ENCODE data around the gene USP30. TPM values are rescaled to one million over a fixed set of nuclear protein-coding genes. Genes with fewer than 3 reads are reported as not detected.

The USP30 gene
- total and polyA plus RNA-seq, 9 of the 15 experiments (the other 6 are each of a cell fraction or from before 2014, with no cell fraction given) = 1.4 to 15.2 (median 7.0) TPM

GRCh38 chr12:109020146-109020795 lies 32.1 kb upstream of the USP30 start:
- H3K9me3 ChIP-seq (replicated peaks; ENCODE audit: control insufficient read depth, insufficient read depth, low read depth, low read length) = no peaks in the 10 kb centered on the region
- in situ Hi-C loops (cut with MboI) = no loop called here
- no peak for DNase-seq (ENCODE audit: extremely low read depth in 1 of 4, low spot score in 3 of 4)
- H3K27me3 ChIP-seq (ENCODE audit: control insufficient read depth in 2 of 2, insufficient read depth in 2 of 2, low read length in 2 of 2) = peaks cover 2 to 14% of the 10 kb centered on the region in 2 experiments; a peak in 3 of 5 replicates
- H3K4me1 ChIP-seq (replicated peaks in 1 of 2; ENCODE audit: control insufficient read depth in 2 of 2, insufficient read depth in 2 of 2, low read length in 2 of 2) = peaks cover 0 to 5% of the 10 kb centered on the region in 2 experiments; a peak in 2 of 5 replicates
- no peak for FAIRE-seq
- CTCF ChIA-PET (ENCODE audit: low intra/inter-chr PET ratio) = no interaction called here
- no peak overlapping the region for H3K27ac ChIP-seq (ENCODE audit: extremely low read depth, low read depth, low read length)
- no peak overlapping the region for H3K4me3 ChIP-seq
- POLR2A ChIA-PET = no interaction called here
- intact Hi-C loops (cut with micrococcal nuclease) = no loop called here
- no peaks in the 10 kb centered on the region for H3K79me2 ChIP-seq (ENCODE audit: control insufficient read depth, insufficient read depth, low read length)
- 0 out of 2 replicates have a peak, but pooled peaks cover 3% of the 10 kb centered on the region for H4K20me1 ChIP-seq (replicated peaks; ENCODE audit: control insufficient read depth, insufficient read depth, low read length)
- no peak overlapping the region for H3K4me2 ChIP-seq (ENCODE audit: insufficient read depth, low read length)
- H3K36me3 ChIP-seq (ENCODE audit: control insufficient read depth, insufficient read depth, low read length) = no peaks in the 10 kb centered on the region
- no peak for ATAC-seq
- H3K9me1 ChIP-seq (ENCODE audit: control insufficient read depth, insufficient read depth, low read length) = no peaks in the 10 kb centered on the region
- H3K9ac ChIP-seq (ENCODE audit: insufficient read depth in 1 of 2, low read depth in 2 of 2, low read length in 2 of 2) = no peak overlapping the region
- no peak overlapping the region for H2AFZ ChIP-seq (ENCODE audit: low read depth, low read length)
- no TSS peak for BruUV-seq (replicated peaks)
- 1% methylated on average over 7 of the region's 7 CpGs for WGBS (ENCODE audit: insufficient coverage, low coverage, missing lambda C conversion rate)
- TF ChIP-seq FOSL1 (tag; conservative IDR thresholded peaks at IDR 0.05) = no peak
- TF ChIP-seq FOXA3 (CRISPR knock-in tag; conservative IDR thresholded peaks at IDR 0.05 in 1 of 2, IDR thresholded peaks at IDR 0.05 in 1 of 2) = no peak
- no peak for TF ChIP-seq FOXP1 (CRISPR knock-in tag; IDR thresholded peaks at IDR 0.05)
- TF ChIP-seq E2F4 (CRISPR knock-in tag; IDR thresholded peaks at IDR 0.05; ENCODE audit: low read depth) = no peak
- TF ChIP-seq GATAD2B (IDR thresholded peaks at IDR 0.05; ENCODE audit: borderline replicate concordance) = no peak
- TF ChIP-seq ZEB2 (IDR thresholded peaks at IDR 0.05) = no peak
- no peak for TF ChIP-seq AFF1 (IDR thresholded peaks at IDR 0.05; ENCODE audit: low read depth in 1 of 2, partially characterized antibody in 2 of 2)
- no peak for TF ChIP-seq MTA3 (IDR thresholded peaks at IDR 0.05; ENCODE audit: borderline replicate concordance)
- no peak for TF ChIP-seq ZBTB43 (CRISPR knock-in tag; IDR thresholded peaks at IDR 0.05)
- TF ChIP-seq DDX20 (tag; IDR thresholded peaks at IDR 0.05; ENCODE audit: low read depth) = no peak
- no peak for TF ChIP-seq ZNF511 (CRISPR knock-in tag; IDR thresholded peaks at IDR 0.05)
- TF ChIP-seq SP1 (CRISPR knock-in tag; IDR thresholded peaks at IDR 0.05) = no peak
- TF ChIP-seq MAFK (IDR thresholded peaks at IDR 0.05; ENCODE audit: low read length) = no peak
- no peak for TF ChIP-seq GTF2A2 (tag; IDR thresholded peaks at IDR 0.05)
- TF ChIP-seq SLC30A9 (CRISPR knock-in tag; IDR thresholded peaks at IDR 0.05) = no peak

Measured in K562 (cell line).